Measurements from ENCODE around the gene DRG2. TPM values are rescaled to one million over a fixed set of nuclear protein-coding genes. Genes with fewer than 3 reads are reported as not detected.

The DRG2 gene
- total RNA-seq, 1 experiment from 2014 or later, result 42.0 TPM

DNA sequence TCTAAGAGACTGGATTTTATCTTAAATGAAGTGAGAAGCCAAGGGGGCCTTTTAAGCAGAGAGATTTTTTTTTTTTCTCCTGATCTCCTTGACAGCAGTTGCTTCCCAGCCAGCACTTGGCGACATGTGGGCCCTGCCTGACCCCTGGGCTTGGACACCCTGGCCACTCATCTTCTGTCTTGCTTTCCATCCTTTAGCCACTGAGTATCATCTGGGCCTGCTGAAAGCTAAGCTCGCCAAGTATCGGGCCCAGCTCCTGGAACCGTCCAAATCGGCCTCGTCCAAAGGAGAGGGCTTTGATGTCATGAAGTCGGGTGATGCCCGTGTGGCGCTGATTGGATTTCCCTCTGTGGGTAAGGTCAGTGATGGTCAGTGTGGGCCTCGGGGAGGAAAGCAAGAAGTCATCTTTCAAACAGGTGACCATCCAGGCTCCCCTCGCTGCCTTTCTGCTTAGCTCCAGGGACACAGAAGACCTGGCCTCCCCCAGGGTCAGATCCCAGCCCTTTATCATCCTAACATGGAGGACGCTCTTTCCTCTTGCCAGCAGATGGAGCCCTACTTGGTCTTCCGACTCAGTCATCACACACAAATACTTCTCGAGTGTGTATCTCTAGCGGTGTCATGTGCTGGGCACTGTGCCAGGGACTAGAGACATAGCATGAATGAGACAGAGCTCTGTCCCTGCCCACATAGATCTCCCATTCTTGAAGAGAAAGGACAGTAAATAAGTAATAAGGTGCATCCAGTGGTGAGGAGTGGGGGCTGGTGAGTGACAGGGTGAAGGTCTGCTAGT lies 6.1 kb downstream of the DRG2 start:
- Histone ChIP-seq H3K36me3 (ENCODE audit: control insufficient read depth, insufficient read depth, low read length) (no peaks in the 10 kb centered on the region; the same call in none of the 2 replicates), H3K9me3 (ENCODE audit: control insufficient read depth, insufficient read depth, low read depth, low read length) (no peaks in the 10 kb centered on the region), H3K4me3 (ENCODE audit: low read depth in 2 of 2, low read length in 2 of 2) (no peak overlapping the region), H3K27me3 (ENCODE audit: control insufficient read depth, insufficient read depth, low read length) (no peaks in the 10 kb centered on the region), H3K27ac (ENCODE audit: low read length) (no peak overlapping the region), H3K4me1 (ENCODE audit: control insufficient read depth, insufficient read depth, low read length) (peaks cover 3% of the 10 kb centered on the region)
- TSS peak; percentile 33 for BruUV-seq (replicated peaks)
- ChIA-PET CTCF (no interaction called here), POLR2A (no interaction called here)
- peak; percentile 79 for ATAC-seq
- intact Hi-C loops (cut with micrococcal nuclease; ENCODE audit: unreplicated experiment) (no loop called here), in situ Hi-C loops (cut with HindIII; ENCODE audit: low pct_unique_long_range_greater_than_20kb, low sequenced_read_pairs) (no loop called here)
- no peak for DNase-seq (ENCODE audit: low read depth, low spot score)
- TF ChIP-seq POLR2AphosphoS5 (IDR thresholded peaks at IDR 0.05; ENCODE audit: low read depth, low read length) (no peak), TCF7L2 (IDR thresholded peaks at IDR 0.05; ENCODE audit: low read depth, low read length) (no peak), SIN3A (IDR thresholded peaks at IDR 0.05; ENCODE audit: borderline replicate concordance, insufficient read depth, low read depth, low read length) (no peak)
- TF ChIP-seq, protein P1, sequence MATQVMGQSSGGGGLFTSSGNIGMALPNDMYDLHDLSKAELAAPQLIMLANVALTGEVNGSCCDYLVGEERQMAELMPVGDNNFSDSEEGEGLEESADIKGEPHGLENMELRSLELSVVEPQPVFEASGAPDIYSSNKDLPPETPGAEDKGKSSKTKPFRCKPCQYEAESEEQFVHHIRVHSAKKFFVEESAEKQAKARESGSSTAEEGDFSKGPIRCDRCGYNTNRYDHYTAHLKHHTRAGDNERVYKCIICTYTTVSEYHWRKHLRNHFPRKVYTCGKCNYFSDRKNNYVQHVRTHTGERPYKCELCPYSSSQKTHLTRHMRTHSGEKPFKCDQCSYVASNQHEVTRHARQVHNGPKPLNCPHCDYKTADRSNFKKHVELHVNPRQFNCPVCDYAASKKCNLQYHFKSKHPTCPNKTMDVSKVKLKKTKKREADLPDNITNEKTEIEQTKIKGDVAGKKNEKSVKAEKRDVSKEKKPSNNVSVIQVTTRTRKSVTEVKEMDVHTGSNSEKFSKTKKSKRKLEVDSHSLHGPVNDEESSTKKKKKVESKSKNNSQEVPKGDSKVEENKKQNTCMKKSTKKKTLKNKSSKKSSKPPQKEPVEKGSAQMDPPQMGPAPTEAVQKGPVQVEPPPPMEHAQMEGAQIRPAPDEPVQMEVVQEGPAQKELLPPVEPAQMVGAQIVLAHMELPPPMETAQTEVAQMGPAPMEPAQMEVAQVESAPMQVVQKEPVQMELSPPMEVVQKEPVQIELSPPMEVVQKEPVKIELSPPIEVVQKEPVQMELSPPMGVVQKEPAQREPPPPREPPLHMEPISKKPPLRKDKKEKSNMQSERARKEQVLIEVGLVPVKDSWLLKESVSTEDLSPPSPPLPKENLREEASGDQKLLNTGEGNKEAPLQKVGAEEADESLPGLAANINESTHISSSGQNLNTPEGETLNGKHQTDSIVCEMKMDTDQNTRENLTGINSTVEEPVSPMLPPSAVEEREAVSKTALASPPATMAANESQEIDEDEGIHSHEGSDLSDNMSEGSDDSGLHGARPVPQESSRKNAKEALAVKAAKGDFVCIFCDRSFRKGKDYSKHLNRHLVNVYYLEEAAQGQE (IDR thresholded peaks at IDR 0.05; ENCODE audit: insufficient read depth in 1 of 2, low read depth in 2 of 2, low read length in 1 of 2), result no peak
- TF ChIP-seq, protein P2, sequence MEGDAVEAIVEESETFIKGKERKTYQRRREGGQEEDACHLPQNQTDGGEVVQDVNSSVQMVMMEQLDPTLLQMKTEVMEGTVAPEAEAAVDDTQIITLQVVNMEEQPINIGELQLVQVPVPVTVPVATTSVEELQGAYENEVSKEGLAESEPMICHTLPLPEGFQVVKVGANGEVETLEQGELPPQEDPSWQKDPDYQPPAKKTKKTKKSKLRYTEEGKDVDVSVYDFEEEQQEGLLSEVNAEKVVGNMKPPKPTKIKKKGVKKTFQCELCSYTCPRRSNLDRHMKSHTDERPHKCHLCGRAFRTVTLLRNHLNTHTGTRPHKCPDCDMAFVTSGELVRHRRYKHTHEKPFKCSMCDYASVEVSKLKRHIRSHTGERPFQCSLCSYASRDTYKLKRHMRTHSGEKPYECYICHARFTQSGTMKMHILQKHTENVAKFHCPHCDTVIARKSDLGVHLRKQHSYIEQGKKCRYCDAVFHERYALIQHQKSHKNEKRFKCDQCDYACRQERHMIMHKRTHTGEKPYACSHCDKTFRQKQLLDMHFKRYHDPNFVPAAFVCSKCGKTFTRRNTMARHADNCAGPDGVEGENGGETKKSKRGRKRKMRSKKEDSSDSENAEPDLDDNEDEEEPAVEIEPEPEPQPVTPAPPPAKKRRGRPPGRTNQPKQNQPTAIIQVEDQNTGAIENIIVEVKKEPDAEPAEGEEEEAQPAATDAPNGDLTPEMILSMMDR (IDR thresholded peaks at IDR 0.05), result peak; percentile 73; the same call in 1 of the 2 replicates

DNA sequence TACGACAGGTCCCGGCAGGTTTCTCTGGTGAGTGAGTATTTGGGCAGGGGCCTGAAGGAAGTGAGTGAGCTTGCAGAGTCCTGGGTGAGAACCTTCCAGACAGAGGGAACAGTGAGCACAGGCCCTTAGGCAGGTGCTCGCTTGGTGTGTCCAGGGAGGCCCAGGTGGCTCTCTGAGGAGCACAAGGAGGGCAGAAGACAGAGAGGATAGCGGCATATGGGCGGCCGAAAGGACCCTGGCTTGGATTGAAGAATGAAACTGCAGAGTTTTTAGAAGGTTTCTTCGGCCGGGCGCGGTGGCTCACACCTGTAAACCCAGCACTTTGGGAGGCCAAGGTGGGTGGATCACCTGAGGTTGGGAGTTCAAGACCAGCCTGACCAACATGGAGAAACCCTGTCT lies 6.7 kb downstream of the DRG2 start:
- H3K27ac ChIP-seq (ENCODE audit: low read length), result no peak overlapping the region
- ATAC-seq, result no peak; the same call in 1 of the 2 replicates
- in situ Hi-C loops (cut with HindIII; ENCODE audit: low pct_unique_long_range_greater_than_20kb, low sequenced_read_pairs), result no loop called here
- H3K4me1 ChIP-seq (ENCODE audit: control insufficient read depth, insufficient read depth, low read length), result no peaks in the 10 kb centered on the region
- no peak for TF ChIP-seq POLR2AphosphoS5 (IDR thresholded peaks at IDR 0.05; ENCODE audit: low read depth, low read length)
- TF ChIP-seq SIN3A (IDR thresholded peaks at IDR 0.05; ENCODE audit: borderline replicate concordance, insufficient read depth, low read depth, low read length), result no peak
- TF ChIP-seq, protein P2 (IDR thresholded peaks at IDR 0.05), result no peak
- TF ChIP-seq TCF7L2 (IDR thresholded peaks at IDR 0.05; ENCODE audit: low read depth, low read length), result no peak
- TF ChIP-seq, protein P1 (IDR thresholded peaks at IDR 0.05; ENCODE audit: insufficient read depth in 1 of 2, low read depth in 2 of 2, low read length in 1 of 2), result no peak
- ChIA-PET CTCF (no interaction called here), POLR2A (no interaction called here)
- no peaks in the 10 kb centered on the region for H3K27me3 ChIP-seq (ENCODE audit: control insufficient read depth, insufficient read depth, low read length)
- intact Hi-C loops (cut with micrococcal nuclease; ENCODE audit: unreplicated experiment), result no loop called here
- no peaks in the 10 kb centered on the region for H3K9me3 ChIP-seq (ENCODE audit: control insufficient read depth, insufficient read depth, low read depth, low read length)
- no peak for DNase-seq (ENCODE audit: low read depth, low spot score)
- no TSS peak for BruUV-seq (replicated peaks)
- no peaks in the 10 kb centered on the region; the same call in none of the 2 replicates for H3K36me3 ChIP-seq (ENCODE audit: control insufficient read depth, insufficient read depth, low read length)
- H3K4me3 ChIP-seq (ENCODE audit: low read depth in 2 of 2, low read length in 2 of 2), result no peak overlapping the region

Measured in Panc1 (cell line).